H7 (cell line): Measurements from ENCODE around the gene CDCP1. TPM values are rescaled to one million over a fixed set of nuclear protein-coding genes. Genes with fewer than 3 reads are reported as not detected.
A peak's percentile ranks its signal among the peaks of the same experiment; 100 is the strongest.

Source experiments
- DNase-seq: peaks from one replicate; pipeline ENCODE4 v3.0.0; 2012
- H3K27me3 ChIP-seq: 2 replicates; pipeline ENCODE4 v1.6.0; 2011; ENCODE audit warnings: mild to moderate bottlenecking, low read length; ENCODE audit not compliant: control insufficient read depth, insufficient read depth
- H3K36me3 ChIP-seq: replicated peaks from 2 replicates; pipeline ENCODE4 v1.5.1; 2011; ENCODE audit warnings: low read length; ENCODE audit not compliant: control insufficient read depth, insufficient read depth
- H3K4me3 ChIP-seq: 2 replicates; pipeline ENCODE4 v1.5.1; 2011; ENCODE audit warnings: low read depth, mild to moderate bottlenecking, control low read depth, low read length, moderate library complexity; ENCODE audit not compliant: insufficient read depth
- total RNA-seq: library from RNA; depleted of rRNA; stranded (reverse); fragments of >200 nt; shearing (Covaris generic); gene quantifications from 2 replicates; pipeline ENCODE4 v1.2.3, GENCODE V29; 2014

CDCP1 gene
- total RNA-seq, 1 experiment from 2014 or later: 1.5 TPM

DNA sequence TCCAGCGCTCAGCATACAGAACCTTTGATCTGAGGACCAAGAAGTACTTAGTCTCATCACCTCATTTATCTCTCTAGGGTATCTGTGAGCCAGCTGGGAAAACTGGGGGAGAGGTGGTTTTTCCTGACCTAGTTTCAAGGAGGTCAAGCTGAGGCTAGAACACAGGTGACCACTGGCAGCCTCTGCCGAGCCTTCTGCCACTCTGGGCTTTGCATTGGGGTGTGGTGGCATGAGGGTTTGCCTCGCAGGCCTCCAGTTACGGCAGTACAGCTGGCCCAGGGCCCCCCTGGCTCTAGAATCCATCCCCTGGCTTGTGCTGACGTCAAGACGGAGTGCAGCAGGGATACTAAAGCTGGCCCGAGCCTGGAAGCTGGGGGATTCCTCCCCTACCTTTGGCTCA is 34.7 kb upstream of the CDCP1 start:
- Histone ChIP-seq H3K27me3 (peaks cover 1% of the 10 kb centered on the region; the same call in 1 of the 2 replicates), H3K4me3 (no peak overlapping the region), H3K36me3 (no peaks in the 10 kb centered on the region)
- DNase-seq: no peak

DNA sequence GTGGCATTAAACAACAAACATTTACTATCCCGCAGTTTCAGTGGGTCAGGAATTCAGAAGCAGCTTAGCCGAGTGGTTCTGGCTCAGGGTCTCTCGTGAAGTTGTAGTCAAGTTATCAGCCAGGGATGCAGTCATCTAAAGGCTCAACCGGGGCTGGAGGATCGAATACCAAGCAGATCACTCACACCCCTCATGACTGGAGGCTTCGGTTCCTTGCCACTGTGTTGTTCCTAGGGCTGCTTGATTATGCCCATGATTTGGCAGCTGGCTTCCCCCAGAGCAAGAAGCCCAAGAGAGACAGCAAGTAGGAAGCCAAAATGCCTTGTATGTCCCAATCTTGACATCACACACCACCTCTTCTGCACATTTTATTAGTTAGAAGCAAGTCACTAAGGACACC is 33.9 kb upstream of the CDCP1 start:
- no peaks in the 10 kb centered on the region for H3K36me3 ChIP-seq
- no peak overlapping the region for H3K4me3 ChIP-seq
- H3K27me3 ChIP-seq: peaks cover 1% of the 10 kb centered on the region; the same call in 1 of the 2 replicates
- DNase-seq: no peak

DNA sequence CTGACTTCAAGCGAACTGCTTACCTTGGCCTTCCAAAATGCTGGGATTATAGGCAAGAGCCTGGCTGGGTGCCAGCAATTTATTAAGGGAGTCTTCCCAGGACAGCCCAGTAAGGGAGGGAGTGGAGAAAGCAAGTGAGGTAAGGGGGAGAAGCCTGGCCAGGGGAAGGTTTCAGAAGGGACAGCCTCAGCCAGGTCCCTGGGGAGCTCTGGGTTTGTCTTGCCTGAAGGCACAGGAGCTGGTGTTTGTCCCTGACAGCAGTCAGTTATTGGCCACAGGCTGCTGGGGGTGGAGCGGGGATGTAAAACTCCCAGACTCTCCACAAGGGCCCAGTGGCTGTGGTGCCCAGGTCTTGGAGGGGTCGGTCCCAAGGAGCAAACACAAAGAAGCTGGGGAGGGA is 33.0 kb upstream of the CDCP1 start:
- H3K36me3 ChIP-seq: no peaks in the 10 kb centered on the region
- no peak for DNase-seq

DNA sequence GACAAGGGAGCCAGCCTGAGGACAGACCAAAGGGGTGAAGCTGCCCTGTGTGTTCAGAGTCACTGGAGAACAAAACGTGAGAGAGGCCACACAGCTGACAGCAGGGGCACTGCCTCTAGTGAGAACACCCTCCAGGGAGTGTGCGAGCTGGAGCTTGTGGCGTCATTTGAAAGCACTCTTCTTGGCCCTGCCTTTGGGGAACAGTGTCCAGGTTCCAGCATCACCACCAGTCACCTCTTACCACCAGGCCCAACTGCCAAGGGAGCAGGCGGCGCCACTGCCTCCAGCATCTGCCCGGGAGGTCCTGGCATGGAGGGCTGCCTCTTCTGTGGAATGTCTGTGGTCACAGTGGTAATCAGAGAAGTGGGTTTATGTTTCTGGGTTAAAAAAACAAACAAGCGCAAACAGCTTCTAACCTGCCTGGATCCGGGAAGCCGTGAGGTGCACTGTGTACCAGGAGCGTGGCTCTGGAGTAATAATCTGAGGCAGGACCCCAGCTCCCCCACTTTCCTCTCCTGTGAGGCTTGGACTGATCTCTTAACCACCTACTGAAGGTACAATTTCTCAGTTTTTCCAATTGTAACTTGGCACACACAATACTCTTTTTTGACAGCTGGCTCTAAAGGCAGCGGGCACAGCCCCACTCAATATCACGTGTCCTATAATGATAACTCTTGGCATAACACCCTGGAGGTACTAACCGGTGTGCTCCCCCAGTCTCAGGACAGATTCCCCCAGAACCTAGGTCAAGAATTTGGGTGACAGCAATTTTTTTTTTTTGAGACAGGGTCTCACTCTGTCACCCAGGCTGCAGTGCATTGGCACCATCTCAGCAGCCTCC is 32.2 kb upstream of the CDCP1 start:
- H3K27me3 ChIP-seq: no peaks in the 10 kb centered on the region; the same call in 1 of the 2 replicates
- H3K4me3 ChIP-seq: no peak overlapping the region
- H3K36me3 ChIP-seq: no peaks in the 10 kb centered on the region
- DNase-seq: no peak

More for the DNA sequence above, 33.0 kb upstream of the CDCP1 start:
- no peaks in the 10 kb centered on the region; the same call in 1 of the 2 replicates for H3K27me3 ChIP-seq
- no peak overlapping the region for H3K4me3 ChIP-seq

DNA sequence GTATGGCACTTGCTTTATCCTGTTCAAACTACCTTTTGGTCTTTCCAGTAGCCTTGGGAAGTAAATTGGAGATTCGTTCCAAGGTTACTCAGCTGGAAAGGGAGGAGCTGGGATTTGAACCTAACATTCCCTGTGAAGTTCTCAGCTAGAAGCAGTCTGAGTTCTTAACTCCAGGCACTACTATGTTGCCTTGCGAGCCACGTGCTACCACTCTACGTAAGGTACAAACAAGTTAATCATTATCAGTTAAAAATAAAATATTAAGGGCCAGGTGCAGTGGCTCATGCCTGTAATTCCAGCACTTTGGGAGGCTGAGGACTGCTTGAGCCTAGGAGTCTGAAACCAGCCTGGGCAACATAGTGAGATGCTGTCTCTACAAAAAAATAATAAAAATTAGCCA is 30.7 kb upstream of the CDCP1 start:
- DNase-seq: no peak
- Histone ChIP-seq H3K27me3 (no peaks in the 10 kb centered on the region; the same call in 1 of the 2 replicates), H3K4me3 (no peak overlapping the region), H3K36me3 (no peaks in the 10 kb centered on the region)

DNA sequence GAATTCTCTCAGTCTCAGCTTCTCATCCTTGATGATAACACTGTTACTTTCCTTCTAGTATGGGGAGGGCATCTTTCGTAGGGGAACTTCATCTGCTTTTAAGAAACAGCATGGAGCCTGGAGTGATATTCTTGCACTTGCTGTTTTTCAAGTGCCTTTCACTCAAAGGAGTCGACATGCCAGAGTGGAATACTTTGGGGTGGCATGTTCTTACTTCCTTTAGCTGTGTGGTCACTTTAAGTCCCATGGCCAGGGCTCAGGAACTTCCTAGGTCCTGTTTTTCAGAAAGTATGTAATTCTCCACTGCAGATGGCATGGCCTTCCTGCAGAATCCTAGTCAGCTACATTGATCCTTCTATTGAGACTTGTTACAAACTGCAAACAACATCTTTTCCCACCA is 28.1 kb upstream of the CDCP1 start:
- DNase-seq: no peak
- Histone ChIP-seq H3K36me3 (no peaks in the 10 kb centered on the region), H3K4me3 (no peak overlapping the region), H3K27me3 (no peaks in the 10 kb centered on the region)

DNA sequence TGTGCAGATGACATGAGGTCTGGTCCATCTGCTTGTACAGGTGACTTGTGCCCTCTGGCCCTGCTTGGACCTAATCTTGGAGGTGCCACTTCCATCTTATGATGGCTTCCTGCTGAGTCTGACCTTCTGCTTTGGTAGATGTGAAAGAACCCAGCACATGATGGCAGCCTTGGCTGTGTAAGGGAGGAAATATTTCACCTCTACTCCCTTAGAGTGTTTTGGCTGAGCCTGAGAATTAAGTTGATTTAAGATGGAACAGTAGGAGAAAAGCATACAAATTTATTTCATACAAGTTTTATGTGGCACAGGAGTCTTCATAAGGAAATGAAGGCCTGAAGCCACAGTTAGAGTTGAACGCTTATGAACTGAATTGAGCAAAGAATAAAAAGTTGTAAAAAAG is 27.6 kb upstream of the CDCP1 start:
- DNase-seq: no peak
- Histone ChIP-seq H3K27me3 (no peaks in the 10 kb centered on the region), H3K4me3 (no peak overlapping the region), H3K36me3 (no peaks in the 10 kb centered on the region)

DNA sequence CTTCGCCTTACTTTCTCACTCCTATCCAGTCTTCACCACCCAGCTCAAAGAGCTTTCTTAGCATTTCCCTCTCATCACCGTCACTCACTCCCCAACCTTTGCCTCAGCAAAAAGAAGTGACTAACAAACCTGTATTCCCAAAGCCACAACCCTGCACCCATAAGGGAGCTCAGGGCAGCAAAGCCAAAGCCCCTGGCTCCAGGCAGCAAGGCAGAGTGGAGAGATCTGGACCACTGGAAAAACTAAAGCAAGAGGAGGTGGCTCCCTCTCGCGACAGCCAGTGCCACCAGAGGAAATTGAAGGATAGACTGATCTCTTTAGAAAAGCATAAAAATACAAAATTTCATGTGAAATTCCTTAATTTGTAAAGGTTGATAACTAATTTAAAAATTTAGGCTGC is 25.1 kb upstream of the CDCP1 start:
- DNase-seq: no peak
- Histone ChIP-seq H3K36me3 (no peaks in the 10 kb centered on the region), H3K27me3 (no peaks in the 10 kb centered on the region)

DNA sequence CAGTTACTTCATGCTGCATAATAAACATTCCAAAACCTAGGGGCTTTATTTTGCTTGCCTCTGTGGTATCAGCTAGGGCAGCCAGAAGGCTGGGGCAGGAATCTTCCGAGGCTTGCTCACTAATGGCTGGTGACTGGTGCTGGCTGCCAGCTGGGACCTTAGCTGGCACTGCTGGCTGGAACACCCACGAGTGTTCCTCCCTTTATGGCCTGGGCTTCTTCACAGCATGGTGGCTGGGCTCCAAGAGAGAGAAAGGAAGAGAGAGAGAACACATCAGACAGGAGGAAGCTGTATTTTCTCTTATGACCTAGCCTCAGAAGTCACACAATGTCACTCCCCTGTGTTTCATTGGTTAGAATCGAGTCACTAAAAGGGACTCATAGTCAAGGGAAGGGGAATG is 23.9 kb upstream of the CDCP1 start:
- Histone ChIP-seq H3K4me3 (no peak overlapping the region), H3K27me3 (no peaks in the 10 kb centered on the region), H3K36me3 (no peaks in the 10 kb centered on the region)
- no peak for DNase-seq

More for the DNA sequence above, 25.1 kb upstream of the CDCP1 start:
- H3K4me3 ChIP-seq: no peak overlapping the region

DNA sequence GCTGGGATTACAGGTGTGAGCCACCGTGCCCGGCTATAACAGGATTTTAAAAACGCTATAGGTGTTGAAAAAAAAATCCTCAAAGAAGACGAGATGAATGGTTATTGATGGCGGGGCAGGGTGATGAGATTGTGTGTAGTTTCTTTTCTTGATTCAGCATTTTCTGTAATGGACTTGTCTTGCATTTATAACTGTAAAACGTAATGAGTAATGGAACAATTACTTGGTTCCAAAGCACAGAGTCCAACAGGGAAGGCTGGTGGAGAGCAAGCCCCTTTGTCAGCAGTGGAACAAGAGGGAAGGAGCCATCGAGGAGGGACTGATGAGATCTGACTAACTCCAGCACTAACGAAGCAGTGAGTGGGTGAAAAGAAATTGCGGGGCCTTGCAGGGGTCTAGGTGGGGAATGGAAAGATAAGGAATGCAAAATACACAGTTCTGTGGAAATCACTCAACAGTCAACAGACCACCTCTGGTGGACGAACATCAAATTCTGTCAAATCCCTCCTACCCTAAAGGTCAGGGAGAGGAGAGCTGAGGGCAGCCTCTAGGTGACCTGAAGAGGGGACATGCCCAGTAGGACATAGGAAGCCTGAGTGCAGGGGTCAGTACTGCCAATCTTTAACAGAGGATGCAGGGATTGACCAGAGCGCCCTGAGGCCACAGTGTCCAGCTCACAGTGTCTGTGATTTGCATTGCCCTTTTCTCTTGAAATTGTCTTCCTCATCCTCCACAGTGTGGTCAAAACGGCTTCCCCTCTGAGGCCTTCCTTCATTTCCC is 23.1 kb upstream of the CDCP1 start:
- H3K4me3 ChIP-seq: no peak overlapping the region
- DNase-seq: no peak
- H3K27me3 ChIP-seq: no peaks in the 10 kb centered on the region
- H3K36me3 ChIP-seq: no peaks in the 10 kb centered on the region

DNA sequence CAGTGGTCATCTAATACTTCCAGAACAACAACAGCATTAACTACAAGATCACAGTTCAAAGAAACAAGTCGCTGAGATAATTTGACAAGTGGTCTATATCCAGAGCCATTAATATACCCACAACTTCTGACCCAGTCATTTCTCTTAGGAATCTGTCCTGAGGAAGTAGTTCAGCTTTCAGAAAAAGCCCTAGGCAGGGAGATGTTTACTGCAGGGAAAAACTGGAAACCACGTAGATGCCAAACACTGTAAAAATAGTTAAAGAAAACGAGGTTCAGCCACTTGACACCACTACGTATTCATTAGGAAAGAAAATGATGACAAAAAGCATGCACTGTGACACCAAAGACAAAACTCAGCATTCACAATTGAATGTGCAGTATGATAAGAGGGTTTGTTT is 22.3 kb upstream of the CDCP1 start:
- H3K27me3 ChIP-seq: no peaks in the 10 kb centered on the region
- no peaks in the 10 kb centered on the region for H3K36me3 ChIP-seq
- DNase-seq: no peak
- H3K4me3 ChIP-seq: no peak overlapping the region

DNA sequence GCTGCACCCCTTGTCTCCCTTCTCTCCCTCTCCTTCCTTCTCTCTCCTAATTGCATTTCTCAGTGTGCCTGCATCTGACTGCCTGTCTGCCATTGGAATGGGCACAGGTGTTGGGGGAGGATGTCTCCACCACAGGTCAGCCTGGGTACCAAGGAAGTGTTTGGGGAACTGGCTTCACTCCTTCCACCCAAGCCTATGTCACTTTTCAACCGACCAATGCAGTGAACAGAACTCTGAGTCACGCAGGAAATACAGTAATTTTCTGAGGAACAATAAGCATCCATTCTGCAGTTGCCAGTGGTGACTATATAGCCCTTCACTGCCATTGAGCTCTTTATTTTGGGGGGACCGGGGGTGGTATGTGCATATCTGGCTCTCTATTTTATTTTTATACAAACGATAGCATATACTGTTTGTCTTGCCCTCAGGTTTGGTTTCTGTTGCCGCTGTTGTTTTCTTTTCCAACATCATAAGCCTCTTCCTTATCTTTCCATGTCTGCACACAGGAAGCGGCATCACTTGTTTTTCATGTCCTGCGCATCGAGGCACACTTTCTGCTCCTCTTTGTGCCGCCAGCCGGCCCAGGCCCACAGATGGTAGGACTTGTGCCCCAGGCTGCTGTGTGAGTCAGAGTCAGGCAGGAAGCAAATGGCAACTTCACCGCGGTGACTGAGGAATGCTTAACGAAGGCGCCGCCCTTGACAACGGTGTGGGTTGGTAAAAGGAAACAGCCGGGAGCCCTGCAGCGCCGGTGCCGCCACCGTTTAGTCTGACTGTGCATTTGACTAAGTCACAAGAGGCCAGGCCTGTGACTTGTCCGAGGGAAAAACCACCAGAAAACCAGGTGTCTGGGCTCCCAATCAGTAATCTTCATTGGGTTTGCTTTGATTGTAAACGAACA is 21.1 kb upstream of the CDCP1 start:
- Histone ChIP-seq H3K27me3 (no peaks in the 10 kb centered on the region), H3K4me3 (no peak overlapping the region), H3K36me3 (no peaks in the 10 kb centered on the region)
- peak; percentile 83 for DNase-seq

DNA sequence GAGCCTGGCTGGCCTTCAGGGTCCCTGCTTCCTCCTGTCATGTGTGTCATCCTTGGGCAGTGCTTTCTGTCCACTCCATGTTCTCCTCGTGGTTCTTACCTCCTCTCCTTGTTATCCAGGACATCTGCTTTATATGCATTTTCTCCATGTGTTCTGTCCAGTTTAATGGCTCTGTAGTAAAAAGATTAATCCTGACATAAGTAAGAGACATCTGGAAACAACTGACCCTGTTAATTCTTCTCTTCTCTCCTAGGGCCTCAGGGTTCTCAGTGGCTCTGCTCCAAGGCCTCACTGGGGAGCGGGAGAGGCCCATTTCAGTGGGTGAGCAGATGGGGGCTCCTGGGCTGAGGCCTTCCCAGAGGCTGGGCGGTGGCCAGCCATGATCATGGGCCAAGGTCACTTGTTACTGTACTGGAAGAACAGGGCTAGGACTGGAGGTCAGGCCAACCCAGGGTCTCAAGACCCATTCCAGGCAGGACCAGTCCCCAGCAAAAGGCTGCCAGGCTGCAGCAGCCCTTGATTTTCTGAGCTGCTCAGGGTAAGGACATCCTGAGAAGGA is 20.2 kb upstream of the CDCP1 start:
- Histone ChIP-seq H3K27me3 (no peaks in the 10 kb centered on the region), H3K4me3 (no peak overlapping the region), H3K36me3 (no peaks in the 10 kb centered on the region)
- no peak for DNase-seq
